Measurements from ENCODE around the gene BBS9. TPM values are rescaled to one million over a fixed set of nuclear protein-coding genes. Genes with fewer than 3 reads are reported as not detected.

Gene BBS9
- total RNA-seq, 4 donors from 2014 or later, result 17.8 to 27.5 (median 24.7) TPM

DNA sequence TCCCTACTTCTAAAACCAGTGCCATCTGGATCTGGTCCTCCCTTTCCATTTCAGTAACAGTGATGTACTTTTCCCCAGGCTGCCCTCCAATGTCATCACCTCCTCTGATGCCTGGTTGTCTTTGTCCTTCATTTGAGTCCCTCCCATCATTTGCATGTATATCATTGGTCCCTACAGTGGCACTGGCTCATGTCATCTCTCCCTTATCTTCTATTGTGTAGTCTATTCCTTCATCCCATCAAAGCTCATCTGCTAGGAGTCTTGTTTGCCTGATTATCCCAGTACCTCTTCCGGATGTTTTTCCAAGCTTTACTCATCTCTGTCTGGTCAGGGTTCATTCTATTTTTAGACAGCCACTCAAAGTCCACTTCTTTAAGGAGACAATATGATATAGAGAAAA is 483.1 kb downstream of the BBS9 start:
- TF ChIP-seq, protein P1, sequence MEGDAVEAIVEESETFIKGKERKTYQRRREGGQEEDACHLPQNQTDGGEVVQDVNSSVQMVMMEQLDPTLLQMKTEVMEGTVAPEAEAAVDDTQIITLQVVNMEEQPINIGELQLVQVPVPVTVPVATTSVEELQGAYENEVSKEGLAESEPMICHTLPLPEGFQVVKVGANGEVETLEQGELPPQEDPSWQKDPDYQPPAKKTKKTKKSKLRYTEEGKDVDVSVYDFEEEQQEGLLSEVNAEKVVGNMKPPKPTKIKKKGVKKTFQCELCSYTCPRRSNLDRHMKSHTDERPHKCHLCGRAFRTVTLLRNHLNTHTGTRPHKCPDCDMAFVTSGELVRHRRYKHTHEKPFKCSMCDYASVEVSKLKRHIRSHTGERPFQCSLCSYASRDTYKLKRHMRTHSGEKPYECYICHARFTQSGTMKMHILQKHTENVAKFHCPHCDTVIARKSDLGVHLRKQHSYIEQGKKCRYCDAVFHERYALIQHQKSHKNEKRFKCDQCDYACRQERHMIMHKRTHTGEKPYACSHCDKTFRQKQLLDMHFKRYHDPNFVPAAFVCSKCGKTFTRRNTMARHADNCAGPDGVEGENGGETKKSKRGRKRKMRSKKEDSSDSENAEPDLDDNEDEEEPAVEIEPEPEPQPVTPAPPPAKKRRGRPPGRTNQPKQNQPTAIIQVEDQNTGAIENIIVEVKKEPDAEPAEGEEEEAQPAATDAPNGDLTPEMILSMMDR (IDR thresholded peaks at IDR 0.05; ENCODE audit: low read depth), result no peak

DNA sequence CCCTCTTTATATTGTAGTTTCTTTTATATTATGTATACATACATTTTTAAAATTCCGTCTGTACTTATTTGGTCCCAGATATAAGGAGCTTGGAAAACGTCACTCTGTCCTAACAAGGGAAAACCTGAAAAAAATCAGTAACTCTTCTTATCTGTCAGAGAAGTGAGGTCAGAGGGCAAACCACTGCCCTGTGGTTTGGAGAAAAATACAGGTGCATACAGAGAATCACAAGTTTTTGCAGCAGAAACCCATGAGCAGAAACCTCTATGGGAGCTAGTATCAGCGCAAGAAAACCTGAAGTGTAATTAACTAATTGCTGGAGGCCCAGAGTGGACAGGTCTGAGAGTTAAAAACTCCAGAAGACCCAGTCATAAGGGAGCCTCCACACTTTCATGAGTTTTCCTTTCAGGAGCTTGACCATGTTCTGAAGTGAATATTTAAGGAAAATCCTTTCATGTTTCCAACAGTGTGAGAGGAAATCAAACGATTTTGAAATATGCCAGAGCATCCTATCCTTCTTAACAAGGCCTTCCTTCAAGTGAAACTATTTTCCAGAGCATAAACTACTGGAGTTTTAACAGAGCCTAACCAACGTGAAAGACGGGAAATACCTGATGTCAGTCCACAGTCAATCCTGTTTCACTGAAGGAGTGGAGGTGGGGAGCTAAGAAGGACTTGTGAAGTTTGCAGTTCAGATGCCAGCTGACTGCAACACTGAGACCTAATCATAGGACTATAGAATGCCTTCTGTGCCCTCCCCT is 485.2 kb downstream of the BBS9 start:
- TF ChIP-seq, protein P1 (IDR thresholded peaks at IDR 0.05; ENCODE audit: low read depth), result no peak

DNA sequence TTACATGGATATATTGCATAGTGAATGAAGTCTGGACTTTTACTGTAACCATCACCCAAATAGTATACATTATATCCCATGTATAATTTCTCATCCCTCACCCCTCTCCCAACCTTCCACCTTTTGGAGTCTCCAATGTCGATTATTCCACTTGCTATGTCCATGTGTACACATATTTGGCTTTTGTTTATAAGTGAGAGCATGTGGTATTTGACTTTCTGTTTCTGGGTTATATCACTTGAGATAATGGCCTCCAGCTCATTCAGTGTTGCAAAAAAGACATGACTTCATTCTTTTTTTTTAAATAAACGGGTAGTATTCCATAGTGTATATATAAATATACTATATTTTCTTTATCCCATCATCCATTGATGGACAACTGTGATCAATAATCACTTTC is 487.4 kb downstream of the BBS9 start:
- TF ChIP-seq, protein P1 (IDR thresholded peaks at IDR 0.05; ENCODE audit: low read depth), result no peak

DNA sequence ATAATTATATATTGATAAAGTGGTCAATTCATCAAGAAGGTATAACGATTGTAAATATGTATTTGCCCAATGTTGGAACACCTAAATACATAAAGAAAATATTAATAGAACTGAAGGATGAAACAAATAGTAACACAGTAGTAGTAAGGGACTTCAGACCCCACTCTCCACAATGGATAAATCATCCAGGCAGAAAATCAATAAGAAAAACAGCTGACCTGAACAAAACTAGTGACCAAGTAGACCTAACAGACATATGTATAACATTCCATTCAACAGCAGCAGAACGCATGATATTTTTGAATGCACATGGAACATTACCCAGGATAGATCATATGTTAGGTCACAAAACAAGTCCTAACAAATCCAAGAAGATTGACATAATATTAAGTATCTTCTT is 489.9 kb downstream of the BBS9 start:
- TF ChIP-seq, protein P1 (IDR thresholded peaks at IDR 0.05; ENCODE audit: low read depth), result no peak

DNA sequence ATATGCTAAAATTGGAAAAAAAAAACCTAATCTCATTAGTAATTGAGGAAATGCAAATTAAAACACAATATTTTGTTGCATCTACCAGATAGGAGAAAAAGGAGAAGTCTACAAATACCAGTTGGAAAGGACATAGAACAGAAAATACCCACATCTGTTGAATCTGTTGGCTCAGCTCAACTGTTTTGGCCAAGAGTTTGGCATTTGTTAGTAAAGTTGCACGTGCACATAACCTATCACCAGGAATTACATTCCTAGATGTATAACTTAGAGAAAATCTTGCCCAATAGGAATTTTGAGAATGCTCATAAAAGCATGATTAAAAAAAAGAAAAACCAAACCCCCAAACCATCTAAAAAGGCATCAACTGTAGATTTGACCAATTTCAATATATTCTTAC is 493.9 kb downstream of the BBS9 start:
- TF ChIP-seq, protein P1 (IDR thresholded peaks at IDR 0.05; ENCODE audit: low read depth), result no peak

DNA sequence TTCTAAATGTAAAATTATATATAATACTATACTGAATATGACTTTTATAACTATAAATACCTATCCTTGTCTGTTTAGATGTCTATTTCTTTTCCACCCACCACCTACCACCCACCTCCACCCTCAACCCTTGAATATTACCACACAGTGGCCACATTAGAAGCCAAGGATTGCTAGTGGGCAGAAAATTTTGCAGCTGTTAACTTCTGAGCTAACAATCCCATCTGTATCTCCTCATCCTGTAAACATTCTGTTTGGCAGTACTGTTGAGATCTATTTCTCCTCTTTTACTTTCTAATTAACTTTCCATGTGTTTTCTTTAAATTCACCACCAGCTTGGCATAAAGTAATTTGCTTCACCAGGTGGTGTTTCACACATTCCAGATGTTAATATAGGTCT is 494.9 kb downstream of the BBS9 start:
- TF ChIP-seq, protein P1 (IDR thresholded peaks at IDR 0.05; ENCODE audit: low read depth), result no peak

DNA sequence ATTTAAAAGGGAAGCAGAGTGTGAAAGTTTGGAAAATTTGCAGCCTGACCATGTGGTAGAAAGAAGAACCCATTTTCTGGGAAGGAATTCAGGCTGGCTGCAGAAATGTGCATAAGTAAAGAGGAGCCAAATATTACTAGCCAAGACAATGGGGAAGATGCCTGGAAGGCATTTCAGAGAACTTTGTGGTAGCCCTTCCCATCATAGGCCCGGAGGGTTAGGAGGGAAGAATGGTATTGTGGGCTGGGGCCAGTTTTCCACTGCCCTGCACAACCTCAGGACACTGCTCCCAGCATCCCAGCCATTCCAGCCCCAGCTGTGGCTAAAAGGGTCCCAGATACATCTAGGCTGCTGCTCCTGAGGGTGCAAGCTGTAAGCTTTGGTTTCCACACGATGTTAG is 497.5 kb downstream of the BBS9 start:
- TF ChIP-seq, protein P1 (IDR thresholded peaks at IDR 0.05; ENCODE audit: low read depth), result no peak

All from subcutaneous adipose tissue (tissue), 4 donors.